RWPE2 (cell line): Measurements from ENCODE around the gene EI24.

Experiments
- ATAC-seq: fragments of 200-7000 bp; cut with Tn5 transposase; 3 replicates; pipeline ENCODE4 v1.9.1; 2021; ENCODE audit warnings: low read depth
- DNase-seq: peaks from one replicate; pipeline ENCODE4 v3.0.0-alpha.2; 2020; ENCODE audit warnings: low spot score
- H3K27ac ChIP-seq: fragments of 450-650 bp; 2 replicates; pipeline ENCODE4 v1.5.1; 2017; ENCODE audit warnings: mild to moderate bottlenecking; ENCODE audit not compliant: poor library complexity, severe bottlenecking
- H3K27me3 ChIP-seq: fragments of 250-450 bp; sonication (Bioruptor Pico); 2 replicates; pipeline ENCODE4 v1.5.1; 2021; ENCODE audit warnings: mild to moderate bottlenecking, moderate library complexity; ENCODE audit not compliant: insufficient read depth, poor library complexity, severe bottlenecking
- H3K36me3 ChIP-seq: fragments of 250-450 bp; sonication (Bioruptor Pico); 2 replicates; pipeline ENCODE4 v1.5.1; 2020; ENCODE audit warnings: low read depth, mild to moderate bottlenecking, moderate library complexity
- H3K4me1 ChIP-seq: fragments of 250-450 bp; sonication (Bioruptor Pico); 2 replicates; pipeline ENCODE4 v1.5.1; 2021; ENCODE audit warnings: mild to moderate bottlenecking, moderate library complexity; ENCODE audit not compliant: insufficient read depth, poor library complexity, severe bottlenecking
- H3K4me3 ChIP-seq: fragments of 250-450 bp; sonication (Bioruptor Pico); 2 replicates; pipeline ENCODE4 v1.5.1; 2021; ENCODE audit warnings: mild to moderate bottlenecking, moderate library complexity; ENCODE audit not compliant: severe bottlenecking
- H3K9me3 ChIP-seq: fragments of 250-450 bp; sonication (Bioruptor Pico); 2 replicates; pipeline ENCODE4 v1.5.1; 2021; ENCODE audit warnings: mild to moderate bottlenecking, moderate library complexity; ENCODE audit not compliant: severe bottlenecking
- CTCF ChIP-seq: fragments of 450-650 bp; IDR thresholded peaks from one replicate; pipeline ENCODE4 v1.5.1; 2017; ENCODE audit warnings: mild to moderate bottlenecking, moderate library complexity; ENCODE audit not compliant: poor library complexity, severe bottlenecking

Gene EI24

GRCh38 chr11:125568970-125569914 is at the start of gene EI24:
Gene EI24, plus strand, starts transcription at chr11:125569477. Its CDS starts 3,051 bp downstream, at chr11:125572528.
- Histone ChIP-seq H3K27ac (peak within 1 kb of the TSS; percentile 73), H3K27me3 (no peaks in the 10 kb centered on the region), H3K36me3 (peaks cover 37% of the 10 kb centered on the region), H3K4me3 (peak within 1 kb of the TSS; percentile 93), H3K9me3 (peaks cover 3% of the 10 kb centered on the region), H3K4me1 (peaks cover 11% of the 10 kb centered on the region)
- TF ChIP-seq CTCF, result peak; percentile 70
- ATAC-seq, result peak; percentile 98
- peak; percentile 91 for DNase-seq

- no peaks in the 10 kb centered on the region for H3K9me3 ChIP-seq
- DNase-seq (no peak), ATAC-seq (peak; percentile 50; the same call in 1 of the 3 replicates)
- H3K36me3 ChIP-seq, result no peaks in the 10 kb centered on the region
- no peak overlapping the region for H3K4me3 ChIP-seq
- no peaks in the 10 kb centered on the region for H3K4me1 ChIP-seq
- TF ChIP-seq CTCF, result no peak
- no peak overlapping the region for H3K27ac ChIP-seq
- H3K27me3 ChIP-seq, result no peaks in the 10 kb centered on the region
Observed at GRCh38 chr11:125519860-125520834, 49.1 kb upstream of the EI24 start.

- Histone ChIP-seq H3K27ac (no peak overlapping the region), H3K27me3 (no peaks in the 10 kb centered on the region), H3K4me1 (no peaks in the 10 kb centered on the region), H3K36me3 (no peaks in the 10 kb centered on the region), H3K9me3 (no peaks in the 10 kb centered on the region), H3K4me3 (no peak overlapping the region)
- no peak for DNase-seq
- TF ChIP-seq CTCF, result no peak
- ATAC-seq, result no peak
Observed at GRCh38 chr11:125525303-125525702, 44.0 kb upstream of the EI24 start.

GRCh38 chr11:125532668-125533067 is 36.6 kb upstream of the EI24 start:
- no peak for TF ChIP-seq CTCF

More at GRCh38 chr11:125532668-125533067, 36.6 kb upstream of the EI24 start:
- no peaks in the 10 kb centered on the region for H3K27me3 ChIP-seq
- H3K4me1 ChIP-seq, result no peaks in the 10 kb centered on the region
- H3K4me3 ChIP-seq, result no peak overlapping the region
- H3K9me3 ChIP-seq, result no peaks in the 10 kb centered on the region
- DNase-seq (no peak), ATAC-seq (no peak)
- no peak overlapping the region for H3K27ac ChIP-seq
- no peaks in the 10 kb centered on the region for H3K36me3 ChIP-seq
